Measurements from ENCODE around the gene PTPN12. TPM values are rescaled to one million over a fixed set of nuclear protein-coding genes. Genes with fewer than 3 reads are reported as not detected.

Gene PTPN12
- total and polyA plus RNA-seq, 2 donors (not counting 1 experiment from before 2014, with no cell fraction given), result 42.3 to 47.8 TPM

- TF ChIP-seq, protein P1, sequence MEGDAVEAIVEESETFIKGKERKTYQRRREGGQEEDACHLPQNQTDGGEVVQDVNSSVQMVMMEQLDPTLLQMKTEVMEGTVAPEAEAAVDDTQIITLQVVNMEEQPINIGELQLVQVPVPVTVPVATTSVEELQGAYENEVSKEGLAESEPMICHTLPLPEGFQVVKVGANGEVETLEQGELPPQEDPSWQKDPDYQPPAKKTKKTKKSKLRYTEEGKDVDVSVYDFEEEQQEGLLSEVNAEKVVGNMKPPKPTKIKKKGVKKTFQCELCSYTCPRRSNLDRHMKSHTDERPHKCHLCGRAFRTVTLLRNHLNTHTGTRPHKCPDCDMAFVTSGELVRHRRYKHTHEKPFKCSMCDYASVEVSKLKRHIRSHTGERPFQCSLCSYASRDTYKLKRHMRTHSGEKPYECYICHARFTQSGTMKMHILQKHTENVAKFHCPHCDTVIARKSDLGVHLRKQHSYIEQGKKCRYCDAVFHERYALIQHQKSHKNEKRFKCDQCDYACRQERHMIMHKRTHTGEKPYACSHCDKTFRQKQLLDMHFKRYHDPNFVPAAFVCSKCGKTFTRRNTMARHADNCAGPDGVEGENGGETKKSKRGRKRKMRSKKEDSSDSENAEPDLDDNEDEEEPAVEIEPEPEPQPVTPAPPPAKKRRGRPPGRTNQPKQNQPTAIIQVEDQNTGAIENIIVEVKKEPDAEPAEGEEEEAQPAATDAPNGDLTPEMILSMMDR (conservative IDR thresholded peaks at IDR 0.05 in 1 of 2, IDR thresholded peaks at IDR 0.05 in 1 of 2; ENCODE audit: low read depth in 1 of 2, low read length in 2 of 2), result no peak
- TF ChIP-seq EZH2 (IDR thresholded peaks at IDR 0.05; ENCODE audit: low read length, missing control alignments), result no peak
- no peaks in the 10 kb centered on the region for H3K27me3 ChIP-seq (ENCODE audit: control insufficient read depth, insufficient read depth, low read length)
- peaks cover 6% of the 10 kb centered on the region for H3K4me1 ChIP-seq (ENCODE audit: control insufficient read depth, extremely low read depth, insufficient read depth, low read length)
- no peak for DNase-seq (ENCODE audit: low read depth in 2 of 2)
- peak overlapping the region; percentile 59 for H2AFZ ChIP-seq (ENCODE audit: low read length)
- H3K36me3 ChIP-seq (ENCODE audit: control insufficient read depth, insufficient read depth, low read length), result peaks cover 2% of the 10 kb centered on the region
- peaks cover 36% of the 10 kb centered on the region for H3K79me2 ChIP-seq (ENCODE audit: control insufficient read depth, insufficient read depth, low read length)
- no peaks in the 10 kb centered on the region for H3K9me3 ChIP-seq (ENCODE audit: control insufficient read depth, insufficient read depth, low read depth, low read length)
- peak overlapping the region; percentile 64 for H3K4me2 ChIP-seq (ENCODE audit: extremely low read depth, insufficient read depth, low read length)
- peak overlapping the region; percentile 58 for H3K9ac ChIP-seq (ENCODE audit: insufficient read depth, low read length)
- H3K27ac ChIP-seq (ENCODE audit: insufficient read depth, low read length), result peak overlapping the region; percentile 67
- peak overlapping the region; percentile 49 to 78 (median 68) for H3K4me3 ChIP-seq (replicated peaks in 1 of 4; ENCODE audit: control extremely low read depth in 1 of 4, insufficient read depth in 1 of 4, low read depth in 3 of 4, low read length in 4 of 4)
- H4K20me1 ChIP-seq (ENCODE audit: control insufficient read depth, extremely low read depth, insufficient read depth, low read length), result no peaks in the 10 kb centered on the region
Observed at GRCh38 chr7:77536017-77536412, 1.1 kb upstream of the PTPN12 start.

GRCh38 chr7:77536413-77537135, 521 bp upstream of the PTPN12 start:
- Histone ChIP-seq H3K27me3 (ENCODE audit: control insufficient read depth, insufficient read depth, low read length) (no peaks in the 10 kb centered on the region), H2AFZ (ENCODE audit: low read length) (peak overlapping the region; percentile 59), H3K79me2 (ENCODE audit: control insufficient read depth, insufficient read depth, low read length) (peaks cover 42% of the 10 kb centered on the region), H3K4me1 (ENCODE audit: control insufficient read depth, extremely low read depth, insufficient read depth, low read length) (peaks cover 6% of the 10 kb centered on the region), H3K36me3 (ENCODE audit: control insufficient read depth, insufficient read depth, low read length) (peaks cover 2% of the 10 kb centered on the region), H3K27ac (ENCODE audit: insufficient read depth, low read length) (peak overlapping the region; percentile 67), H3K9me3 (ENCODE audit: control insufficient read depth, insufficient read depth, low read depth, low read length) (no peaks in the 10 kb centered on the region), H4K20me1 (ENCODE audit: control insufficient read depth, extremely low read depth, insufficient read depth, low read length) (peaks cover under 1% of the 10 kb centered on the region), H3K9ac (ENCODE audit: insufficient read depth, low read length) (peak overlapping the region; percentile 58), H3K4me2 (ENCODE audit: extremely low read depth, insufficient read depth, low read length) (peak overlapping the region; percentile 64), H3K4me3 (replicated peaks in 1 of 4; ENCODE audit: control extremely low read depth in 1 of 4, insufficient read depth in 1 of 4, low read depth in 3 of 4, low read length in 4 of 4) (peak overlapping the region; percentile 49 to 78 (median 68))
- peak; percentile 94 to 95 for DNase-seq (ENCODE audit: low read depth in 2 of 2)
- TF ChIP-seq EZH2 (IDR thresholded peaks at IDR 0.05; ENCODE audit: low read length, missing control alignments), result no peak
- TF ChIP-seq, protein P1 (conservative IDR thresholded peaks at IDR 0.05 in 1 of 2, IDR thresholded peaks at IDR 0.05 in 1 of 2; ENCODE audit: low read depth in 1 of 2, low read length in 2 of 2), result no peak

- Histone ChIP-seq H3K9ac (ENCODE audit: insufficient read depth, low read length) (peak overlapping the region; percentile 87), H3K4me2 (ENCODE audit: extremely low read depth, insufficient read depth, low read length) (peak overlapping the region; percentile 51), H4K20me1 (ENCODE audit: control insufficient read depth, extremely low read depth, insufficient read depth, low read length) (peaks cover 8% of the 10 kb centered on the region), H3K79me2 (ENCODE audit: control insufficient read depth, insufficient read depth, low read length) (peaks cover 55% of the 10 kb centered on the region), H3K27ac (ENCODE audit: insufficient read depth, low read length) (peak overlapping the region; percentile 95), H3K4me1 (ENCODE audit: control insufficient read depth, extremely low read depth, insufficient read depth, low read length) (peaks cover 13% of the 10 kb centered on the region), H3K27me3 (ENCODE audit: control insufficient read depth, insufficient read depth, low read length) (no peaks in the 10 kb centered on the region), H3K9me3 (ENCODE audit: control insufficient read depth, insufficient read depth, low read depth, low read length) (no peaks in the 10 kb centered on the region), H3K4me3 (replicated peaks in 1 of 4; ENCODE audit: control extremely low read depth in 1 of 4, insufficient read depth in 1 of 4, low read depth in 3 of 4, low read length in 4 of 4) (peak overlapping the region; percentile 92 to 100 (median 98)), H2AFZ (ENCODE audit: low read length) (peak overlapping the region; percentile 47), H3K36me3 (ENCODE audit: control insufficient read depth, insufficient read depth, low read length) (peaks cover 2% of the 10 kb centered on the region)
- TF ChIP-seq, protein P1 (conservative IDR thresholded peaks at IDR 0.05 in 1 of 2, IDR thresholded peaks at IDR 0.05 in 1 of 2; ENCODE audit: low read depth in 1 of 2, low read length in 2 of 2), result no peak
- TF ChIP-seq EZH2 (IDR thresholded peaks at IDR 0.05; ENCODE audit: low read length, missing control alignments), result no peak
- DNase-seq (ENCODE audit: low read depth in 2 of 2), result peak; percentile 28 to 32
Observed at GRCh38 chr7:77537778-77538280, 734 bp downstream of the PTPN12 start.
